Fibroblast of villous mesenchyme (primary cell): Measurements from ENCODE around the gene TMEM52. TPM values are rescaled to one million over a fixed set of nuclear protein-coding genes. Genes with fewer than 3 reads are reported as not detected.

ENCODE experiments used
- DNase-seq: peaks from one replicate; pipeline ENCODE4 v3.0.0-alpha.2; 2010; ENCODE audit warnings: low read depth
- H3K4me3 ChIP-seq: 2 replicates; pipeline ENCODE4 v1.5.1; 2011; ENCODE audit warnings: low read depth, mild to moderate bottlenecking, low read length
- total RNA-seq: library from RNA; depleted of rRNA; stranded (reverse); fragments of >200 nt; gene quantifications from 2 replicates; pipeline ENCODE4 v1.2.3, GENCODE V29; 2012
- TF ChIP-seq, protein P1 (sequence below): IDR thresholded peaks from 2 replicates; pipeline ENCODE4 v1.5.1; 2012; ENCODE audit warnings: low read depth, mild to moderate bottlenecking, low read length; ENCODE audit not compliant: insufficient read depth

TMEM52 gene
- total RNA-seq, 1 donor = 0.43 TPM

DNA sequence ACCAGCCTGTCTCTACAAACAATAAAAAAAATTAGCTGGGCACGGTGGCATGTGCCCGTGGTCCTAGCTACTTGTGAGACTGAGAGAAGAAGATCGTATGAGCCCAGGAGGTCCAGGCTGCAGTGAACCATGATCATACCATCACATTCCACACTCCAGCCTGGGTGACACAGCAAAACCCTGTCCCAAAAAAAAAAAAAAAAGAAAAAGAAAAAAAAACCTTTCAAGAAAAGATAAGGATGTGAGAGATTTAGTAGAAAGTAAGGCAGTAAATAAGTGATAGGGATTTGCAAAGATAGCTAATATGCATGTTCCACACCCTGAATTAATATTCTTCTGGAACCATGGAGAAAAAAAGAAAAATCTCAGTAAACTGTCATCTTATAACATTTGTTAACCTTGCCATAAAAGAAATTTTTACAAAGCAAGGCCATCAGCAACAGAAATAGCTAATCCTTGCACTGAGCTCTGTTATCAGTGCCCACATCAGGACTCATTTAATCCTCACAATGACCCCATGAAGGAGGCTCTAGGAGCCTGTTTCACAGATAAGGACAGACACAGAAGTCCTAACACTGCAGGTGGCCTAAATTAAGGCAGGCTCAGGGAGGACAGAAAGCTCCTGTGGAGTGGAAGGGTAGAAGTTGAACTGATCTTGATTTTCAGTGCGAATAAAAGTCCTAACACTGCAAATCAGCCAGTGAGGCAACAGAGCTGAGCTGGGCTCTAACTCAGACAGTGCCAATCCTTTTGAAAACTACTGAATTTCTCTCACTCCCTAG lies 35.8 kb downstream of the TMEM52 start:
- TF ChIP-seq, protein P1, sequence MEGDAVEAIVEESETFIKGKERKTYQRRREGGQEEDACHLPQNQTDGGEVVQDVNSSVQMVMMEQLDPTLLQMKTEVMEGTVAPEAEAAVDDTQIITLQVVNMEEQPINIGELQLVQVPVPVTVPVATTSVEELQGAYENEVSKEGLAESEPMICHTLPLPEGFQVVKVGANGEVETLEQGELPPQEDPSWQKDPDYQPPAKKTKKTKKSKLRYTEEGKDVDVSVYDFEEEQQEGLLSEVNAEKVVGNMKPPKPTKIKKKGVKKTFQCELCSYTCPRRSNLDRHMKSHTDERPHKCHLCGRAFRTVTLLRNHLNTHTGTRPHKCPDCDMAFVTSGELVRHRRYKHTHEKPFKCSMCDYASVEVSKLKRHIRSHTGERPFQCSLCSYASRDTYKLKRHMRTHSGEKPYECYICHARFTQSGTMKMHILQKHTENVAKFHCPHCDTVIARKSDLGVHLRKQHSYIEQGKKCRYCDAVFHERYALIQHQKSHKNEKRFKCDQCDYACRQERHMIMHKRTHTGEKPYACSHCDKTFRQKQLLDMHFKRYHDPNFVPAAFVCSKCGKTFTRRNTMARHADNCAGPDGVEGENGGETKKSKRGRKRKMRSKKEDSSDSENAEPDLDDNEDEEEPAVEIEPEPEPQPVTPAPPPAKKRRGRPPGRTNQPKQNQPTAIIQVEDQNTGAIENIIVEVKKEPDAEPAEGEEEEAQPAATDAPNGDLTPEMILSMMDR = no peak
- no peak overlapping the region for H3K4me3 ChIP-seq
- no peak for DNase-seq

- TF ChIP-seq, protein P1 = no peak
- DNase-seq = no peak
- H3K4me3 ChIP-seq = no peak overlapping the region
Measured at GRCh38 chr1:1881727-1882126, 37.4 kb downstream of the TMEM52 start.

DNA sequence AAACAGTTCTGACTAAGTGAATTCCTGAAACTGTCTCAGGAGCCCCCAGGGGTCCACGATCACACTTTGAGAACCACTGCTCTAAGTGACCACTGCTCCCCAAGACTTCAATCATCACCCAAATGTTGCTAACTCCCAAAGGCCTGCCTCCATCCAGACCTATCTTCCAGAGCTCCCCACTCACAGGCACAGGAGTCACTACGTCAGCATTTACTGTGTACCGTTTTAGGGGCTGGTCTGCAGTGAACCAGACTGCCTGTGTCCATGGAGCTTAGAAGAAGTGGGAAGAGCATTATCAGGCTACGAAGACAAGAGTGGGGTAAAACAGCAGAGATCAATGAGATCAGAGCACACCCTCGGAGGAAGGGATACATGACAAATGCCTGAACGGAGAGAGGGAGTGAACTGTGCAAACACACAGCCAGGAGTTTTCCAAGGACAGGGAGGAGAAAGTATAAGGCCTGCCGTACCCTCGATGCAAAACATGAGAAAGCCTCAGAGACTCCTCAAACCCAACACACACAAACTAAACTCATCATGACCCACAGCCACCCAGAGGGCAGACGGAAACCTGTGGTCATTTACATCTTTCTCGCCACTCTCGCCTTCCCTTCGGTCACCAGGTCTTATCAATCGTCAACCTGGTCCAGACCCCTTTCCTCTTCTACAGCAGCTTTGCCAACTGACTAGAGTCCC lies 38.3 kb downstream of the TMEM52 start:
- no peak overlapping the region for H3K4me3 ChIP-seq
- DNase-seq = no peak
- TF ChIP-seq, protein P1 = no peak

DNA sequence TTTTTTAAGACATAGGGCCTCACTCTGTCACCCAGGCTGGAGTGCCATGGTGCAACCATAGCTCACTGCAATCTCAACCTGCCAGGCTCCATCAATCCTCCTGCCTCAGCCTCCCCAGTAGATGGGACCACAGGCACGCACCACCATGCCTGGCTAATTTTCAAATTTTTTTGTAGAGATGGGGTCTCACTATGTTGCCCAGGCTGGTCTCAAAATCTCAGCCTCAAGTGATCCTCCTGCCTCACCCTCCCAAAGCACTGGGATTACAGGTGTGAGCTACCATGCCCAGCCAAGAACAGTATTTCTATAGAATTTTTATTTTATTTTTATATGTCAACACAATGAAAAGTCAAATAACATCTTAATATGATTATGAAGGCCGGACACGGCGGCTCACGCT lies 39.1 kb downstream of the TMEM52 start:
- no peak for DNase-seq
- TF ChIP-seq, protein P1 = no peak
- no peak overlapping the region for H3K4me3 ChIP-seq

DNA sequence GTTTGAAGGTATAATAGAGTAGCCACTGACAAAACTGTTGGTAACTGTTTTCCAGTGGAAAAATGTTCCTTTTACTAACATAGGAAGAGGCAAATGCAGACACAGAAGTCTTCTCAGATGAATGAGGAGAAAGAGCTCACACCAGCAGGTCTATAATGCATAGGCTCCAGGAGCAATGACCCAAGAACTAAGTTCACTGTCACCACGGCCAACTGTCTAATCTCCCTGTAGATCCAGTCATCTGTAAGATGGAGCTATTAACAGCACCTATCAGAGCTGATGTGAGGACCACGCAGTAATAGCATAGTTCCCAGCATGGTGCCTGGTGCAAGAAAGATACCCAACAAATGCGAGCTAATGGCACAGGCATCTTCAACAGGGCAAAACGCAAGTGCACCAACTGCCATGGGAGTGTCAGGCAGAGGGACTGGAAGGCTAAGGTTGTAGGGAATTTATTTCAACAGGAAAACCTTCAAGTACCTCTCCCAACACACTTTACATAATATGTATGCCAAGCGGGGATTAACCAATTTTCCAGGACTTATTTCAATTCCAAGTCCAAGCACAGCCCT lies 41.1 kb downstream of the TMEM52 start:
- TF ChIP-seq, protein P1 = no peak
- no peak for DNase-seq
- H3K4me3 ChIP-seq = no peak overlapping the region

- TF ChIP-seq, protein P1 = no peak
- H3K4me3 ChIP-seq = no peak overlapping the region
- no peak for DNase-seq
Measured at GRCh38 chr1:1876335-1876930, 42.6 kb downstream of the TMEM52 start.
